NK-92 (cell line): ENCODE results near the gene FAM24B.

Source experiments
- DNase-seq: peaks from one replicate; lab custom pipeline; 2025; ENCODE audit not compliant: unreplicated experiment; lab: John Stamatoyannopoulos, UW

The FAM24B gene

GRCh38 chr10:122828716-122829255 is 50.6 kb downstream of the FAM24B start:
- no peak for DNase-seq

- DNase-seq: no peak
These were observed 52.1 kb downstream of the FAM24B start for GRCh38 chr10:122827302-122827701.

- no peak for DNase-seq
These were observed 56.2 kb downstream of the FAM24B start for GRCh38 chr10:122822973-122823690.

- no peak for DNase-seq
These were observed 57.6 kb downstream of the FAM24B start for GRCh38 chr10:122821808-122822207.

GRCh38 chr10:122815458-122815857 is 63.9 kb downstream of the FAM24B start:
- DNase-seq: no peak

GRCh38 chr10:122814493-122814892 is 64.9 kb downstream of the FAM24B start:
- no peak for DNase-seq

- no peak for DNase-seq
These were observed 66.6 kb downstream of the FAM24B start for GRCh38 chr10:122812751-122813150.

GRCh38 chr10:122802282-122802681 is 77.1 kb downstream of the FAM24B start:
- no peak for DNase-seq
